Thyroid gland (tissue), 4 donors: Measurements from ENCODE around the gene PLEKHM3. TPM values are rescaled to one million over a fixed set of nuclear protein-coding genes. Genes with fewer than 3 reads are reported as not detected.
"Not testable (repeated sequence)": the region's sequence is repeated elsewhere in the genome, so short reads cannot be mapped to it uniquely, and the experiment has no call there.

Experiments
- DNase-seq, 2 donors: peaks; one replicate each; pipeline ENCODE4 v3.0.0-alpha.2; 2019
- H3K27ac ChIP-seq, 3 donors: fragments of 200-600 bp; sonication (generic); 1 replicate in 2 of 3; 2 replicates in 1 of 3; pipeline ENCODE4 v1.5.1; 2016 to 2019; ENCODE audit warnings: mild to moderate bottlenecking in 1 of 3, moderate library complexity in 1 of 3
- H3K27me3 ChIP-seq: fragments of 200-600 bp; sonication (generic); one replicate; pipeline ENCODE4 v1.5.1; 2019
- H3K36me3 ChIP-seq, 2 donors: fragments of 200-600 bp; sonication (generic); one replicate each; pipeline ENCODE4 v1.5.1; 2016 to 2019
- H3K4me1 ChIP-seq, 2 donors: fragments of 200-600 bp; sonication (generic); one replicate each; pipeline ENCODE4 v1.5.1; 2017 to 2019
- H3K4me3 ChIP-seq, 3 donors: fragments of 200-600 bp; sonication (generic); replicated peaks in 1 of 3; 1 replicate in 2 of 3; 2 replicates in 1 of 3; pipeline ENCODE4 v1.5.1; 2016; ENCODE audit warnings: mild to moderate bottlenecking in 1 of 3
- H3K9me3 ChIP-seq: fragments of 200-600 bp; sonication (generic); one replicate; pipeline ENCODE4 v1.5.1; 2017
- CTCF ChIP-seq, 6 experiments: fragments of 200-600 bp in 3 of 6; fragments of 450-650 bp in 3 of 6; sonication (generic) in 3 of 6; IDR thresholded peaks; one replicate each; pipeline ENCODE4 v1.5.1; 2016 to 2019; ENCODE audit warnings: antibody characterized with exemption in 6 of 6, mild to moderate bottlenecking in 2 of 6, inconsistent platforms in 1 of 6, moderate library complexity in 1 of 6
- POLR2A ChIP-seq, 2 donors: fragments of 450-650 bp; IDR thresholded peaks; one replicate each; pipeline ENCODE4 v1.6.1; 2017; ENCODE audit warnings: antibody characterized with exemption in 2 of 2, mild to moderate bottlenecking in 2 of 2, moderate library complexity in 1 of 2
- WGBS, 2 donors: methylation state at CpG; one replicate each; pipeline ENCODE4 v1.1.5; 2017; 5-methylcytosine and 5-hydroxymethylcytosine counted together
- intact Hi-C: fragments of 100-400 bp; cut with DNase I; formaldehyde crosslinking; loops from one replicate; pipeline ENCODE4 v1.15.1; 2023
- total RNA-seq, 4 donors: library from RNA; depleted of rRNA; stranded (reverse); fragments of >200 nt; gene quantifications; one replicate each; pipeline ENCODE4 v1.2.3, GENCODE V29; 2016

PLEKHM3 gene
- total RNA-seq, 4 donors from 2014 or later, result 42.2 to 53.0 (median 44.5) TPM

GRCh38 chr2:207914716-207915115, 110.6 kb downstream of the PLEKHM3 start:
- H3K36me3 ChIP-seq, result no peaks in the 10 kb centered on the region
- H3K4me1 ChIP-seq, result no peaks in the 10 kb centered on the region
- 93 to 95% methylated on average over 6 of the region's 6 CpGs for WGBS, 2 donors
- TF ChIP-seq CTCF (IDR thresholded peaks at IDR 0.05) (no peak), POLR2A (IDR thresholded peaks at IDR 0.05) (no peak)
- no peaks in the 10 kb centered on the region for H3K9me3 ChIP-seq
- H3K4me3 ChIP-seq, result no peak overlapping the region
- intact Hi-C loops, result no loop called here
- no peak overlapping the region for H3K27ac ChIP-seq
- H3K27me3 ChIP-seq, result no peaks in the 10 kb centered on the region
- no peak for DNase-seq

GRCh38 chr2:207913772-207914358, 111.5 kb downstream of the PLEKHM3 start:
- no peak for DNase-seq
- 93 to 99% methylated on average over 14 of the region's 14 CpGs for WGBS, 2 donors
- Histone ChIP-seq H3K27ac (no peak overlapping the region), H3K4me3 (no peak overlapping the region), H3K36me3 (no peaks in the 10 kb centered on the region), H3K27me3 (no peaks in the 10 kb centered on the region), H3K4me1 (no peaks in the 10 kb centered on the region), H3K9me3 (no peaks in the 10 kb centered on the region)
- TF ChIP-seq POLR2A (IDR thresholded peaks at IDR 0.05) (no peak), CTCF (IDR thresholded peaks at IDR 0.05) (no peak)
- intact Hi-C loops, result no loop called here

GRCh38 chr2:207911856-207912255, 113.5 kb downstream of the PLEKHM3 start:
- WGBS, 2 donors, result 67 to 80% methylated on average over 3 of the region's 3 CpGs
- TF ChIP-seq CTCF (IDR thresholded peaks at IDR 0.05) (no peak), POLR2A (IDR thresholded peaks at IDR 0.05) (no peak)
- H3K27me3 ChIP-seq, result no peaks in the 10 kb centered on the region
- no peak for DNase-seq
- no peak overlapping the region for H3K4me3 ChIP-seq
- peaks cover 0 to 8% of the 10 kb centered on the region in 2 donors for H3K4me1 ChIP-seq
- H3K36me3 ChIP-seq, result no peaks in the 10 kb centered on the region
- intact Hi-C loops, result no loop called here
- no peak overlapping the region for H3K27ac ChIP-seq
- no peaks in the 10 kb centered on the region for H3K9me3 ChIP-seq

GRCh38 chr2:207911215-207911614, 114.1 kb downstream of the PLEKHM3 start:
- WGBS, 2 donors, result 94 to 98% methylated on average over 1 of the region's 1 CpG
- Histone ChIP-seq H3K36me3 (no peaks in the 10 kb centered on the region), H3K9me3 (no peaks in the 10 kb centered on the region), H3K27me3 (no peaks in the 10 kb centered on the region), H3K27ac (no peak overlapping the region), H3K4me3 (no peak overlapping the region), H3K4me1 (peaks cover 0 to 8% of the 10 kb centered on the region in 2 donors)
- intact Hi-C loops, result no loop called here
- TF ChIP-seq CTCF (IDR thresholded peaks at IDR 0.05) (no peak), POLR2A (IDR thresholded peaks at IDR 0.05) (no peak)
- DNase-seq, result no peak

- H3K9me3 ChIP-seq, H3K36me3 ChIP-seq, DNase-seq, H3K27ac ChIP-seq, H3K27me3 ChIP-seq, intact Hi-C loops, H3K4me3 ChIP-seq: not testable (repeated sequence)
- peaks cover 14 to 18% of the 10 kb centered on the region in 2 donors for H3K4me1 ChIP-seq
- whole genome bisulfite sequencing, 2 donors, result 95 to 97% methylated on average over 5 of the region's 5 CpGs
Measured at GRCh38 chr2:207906495-207906894, 118.8 kb downstream of the PLEKHM3 start.
